ENCODE data around the gene ELL.
A peak's percentile ranks its signal among the peaks of the same experiment; 100 is the strongest.

The ELL gene

DNA sequence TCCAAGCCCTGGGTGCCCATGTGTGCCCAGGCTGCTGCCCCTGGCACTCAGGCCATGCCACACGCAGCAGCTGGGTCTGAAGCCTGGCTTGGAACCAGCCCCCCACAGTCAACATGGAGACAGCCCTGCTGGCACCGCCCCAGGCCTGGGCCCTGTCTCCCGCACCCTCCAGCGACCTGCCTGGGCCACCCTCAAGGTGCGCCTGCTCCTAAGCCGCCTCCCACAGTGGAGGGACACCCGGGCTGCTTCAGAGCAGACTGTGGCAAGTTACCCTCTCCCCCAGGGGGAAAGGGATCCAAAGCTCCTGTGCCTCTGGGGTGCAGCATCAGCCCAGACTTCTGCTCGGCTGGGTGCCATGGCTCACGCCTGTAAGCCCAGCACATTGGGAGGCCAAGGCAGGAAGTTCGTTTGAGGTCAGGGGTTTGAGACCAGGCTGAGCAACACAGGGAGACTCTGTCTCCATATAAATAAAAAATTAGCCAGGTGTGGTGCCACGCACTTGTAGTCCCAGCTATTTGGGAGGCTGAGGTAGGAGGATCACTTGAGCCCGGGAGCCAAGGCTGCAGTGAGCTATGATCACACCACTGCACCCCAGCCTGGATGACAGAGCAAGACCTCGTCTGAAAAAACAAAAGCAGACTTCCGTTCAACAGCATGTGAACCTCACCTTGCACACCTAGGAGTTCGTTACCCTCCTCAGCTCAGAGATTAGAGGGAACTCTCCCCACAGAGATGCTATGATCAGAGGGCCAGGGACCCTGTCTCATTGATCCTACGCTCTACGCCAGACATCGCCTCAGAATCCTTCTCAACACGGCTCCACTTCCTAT lies 15.6 kb downstream of the ELL start:
- no peak for DNase-seq

DNA sequence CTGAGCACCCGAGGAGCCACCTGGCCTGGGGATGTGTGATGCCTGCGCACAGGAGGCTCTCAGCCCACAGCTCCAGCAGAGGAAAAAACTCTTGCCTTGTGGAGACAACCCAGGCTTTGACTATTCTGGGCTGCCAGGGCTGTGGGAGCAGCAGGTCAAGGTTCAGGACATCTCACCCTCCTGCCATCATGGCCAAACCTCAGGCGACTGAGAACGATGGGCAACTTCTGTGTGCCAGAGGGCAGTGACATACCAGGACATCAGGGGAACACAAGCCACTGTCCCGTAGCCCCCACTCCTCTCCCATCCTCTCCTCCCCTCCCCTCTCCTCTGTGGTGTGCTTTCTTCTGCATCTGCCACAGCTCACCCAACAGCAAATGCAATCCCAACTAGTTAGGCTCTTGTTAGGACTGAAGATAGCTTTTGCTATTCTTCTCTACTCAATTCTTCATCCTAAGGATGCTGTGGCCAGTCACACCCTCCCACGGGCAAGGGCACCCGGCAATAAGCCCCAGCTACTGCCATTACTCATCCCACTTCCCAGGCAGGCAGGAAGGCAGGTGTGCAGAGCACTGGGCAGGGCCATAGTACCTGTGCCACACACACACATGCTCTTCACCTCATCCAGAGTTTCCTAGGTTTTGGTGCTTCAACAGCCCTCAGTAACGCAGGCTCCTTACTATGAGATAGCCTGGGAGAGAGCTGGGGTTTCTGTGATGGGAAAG lies 16.8 kb downstream of the ELL start:
- DNase-seq: no peak

DNA sequence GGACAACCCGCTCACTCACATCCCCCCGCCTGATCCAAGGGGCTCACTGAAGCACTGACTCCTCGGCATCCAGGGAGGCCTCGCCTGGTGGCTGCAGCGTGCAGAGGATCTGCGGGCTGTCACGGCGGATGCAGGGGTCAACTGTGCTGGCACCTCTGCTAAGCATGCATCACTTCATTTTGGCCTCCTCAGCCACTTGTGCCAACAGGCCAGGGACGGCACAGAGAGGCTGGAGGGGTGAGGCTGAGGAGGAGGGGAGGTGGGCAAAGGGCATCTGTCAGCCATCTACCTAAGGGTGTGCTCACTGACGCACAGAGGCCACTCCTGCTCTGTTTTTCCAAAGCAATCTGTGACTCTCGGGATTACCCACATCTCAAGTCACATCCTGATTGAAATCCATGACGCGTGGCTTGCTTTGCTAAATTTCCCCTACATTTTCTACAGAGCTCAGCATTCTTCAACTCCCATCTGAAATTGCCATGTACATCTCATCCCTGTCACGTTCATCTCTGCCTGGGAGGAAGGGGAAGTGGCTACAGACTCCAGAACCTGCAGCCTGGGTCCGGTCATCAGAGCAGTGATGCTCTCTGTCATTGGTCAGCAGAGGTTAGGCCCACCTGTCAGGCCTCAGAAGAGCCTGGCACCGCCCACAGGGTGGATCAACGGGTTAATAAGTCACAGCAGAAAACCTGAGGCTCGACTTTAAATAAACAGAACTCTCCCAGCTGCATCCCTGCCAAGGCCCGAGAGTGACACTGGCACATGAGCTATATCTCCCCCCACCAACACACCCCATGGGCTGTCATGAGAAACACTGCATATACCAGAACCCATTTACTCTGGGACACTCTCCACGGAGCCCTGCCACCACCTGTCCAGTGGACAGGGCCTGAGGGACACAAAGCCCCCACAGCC lies 17.6 kb downstream of the ELL start:
- peak in 1 of 58 donors; percentile 11 for DNase-seq

GRCh38 chr19:18503337-18503970 lies 18.4 kb downstream of the ELL start:
- DNase-seq: peak in 1 of 58 donors; percentile 29

- DNase-seq: peak in 19 of 58 donors; percentile 10 to 50 (median 34)
These were observed 19.1 kb downstream of the ELL start for GRCh38 chr19:18502638-18503294.

- no peak for DNase-seq
These were observed 19.6 kb downstream of the ELL start for GRCh38 chr19:18502246-18502637.

DNA sequence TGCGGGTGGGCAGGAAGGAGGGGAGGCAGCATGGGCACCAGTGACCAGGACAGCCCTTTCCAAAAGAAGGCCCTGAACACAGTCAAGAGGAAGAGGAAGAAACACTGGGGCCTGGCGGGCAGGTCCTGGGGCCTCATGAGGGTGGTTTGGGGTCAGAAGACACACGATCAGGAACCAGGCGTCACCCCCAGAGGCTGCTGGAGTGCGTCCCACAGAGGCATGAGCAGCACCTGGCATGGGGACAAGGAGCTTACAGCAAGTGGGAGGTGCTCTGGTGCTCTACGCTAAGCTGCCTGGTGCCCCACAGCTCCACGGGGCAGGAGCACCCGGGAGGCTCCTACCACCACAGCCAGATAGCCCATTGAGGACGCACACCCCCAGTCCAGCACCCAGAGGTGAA lies 20.0 kb downstream of the ELL start:
- peak in 1 of 58 donors; percentile 19 for DNase-seq

DNA sequence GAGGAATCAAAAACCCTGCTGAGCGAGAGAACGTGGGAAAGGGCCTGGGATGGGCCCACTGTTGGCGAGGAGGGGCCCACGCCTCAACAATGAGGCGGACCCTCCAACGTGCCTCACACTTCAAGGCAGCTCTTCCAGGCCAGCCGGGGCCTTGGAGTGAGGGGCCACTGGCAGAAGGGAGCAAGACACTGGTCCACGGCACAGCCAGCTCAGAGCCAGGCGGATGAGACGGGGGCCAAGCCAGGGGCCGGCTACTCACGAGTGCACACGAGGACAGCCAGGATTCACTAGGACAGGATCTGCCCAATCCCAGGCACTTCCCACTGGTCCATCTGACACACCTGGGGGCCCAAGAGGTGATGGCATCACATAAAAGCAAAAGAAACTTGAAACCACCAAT lies 20.5 kb downstream of the ELL start:
- no peak for DNase-seq

DNA sequence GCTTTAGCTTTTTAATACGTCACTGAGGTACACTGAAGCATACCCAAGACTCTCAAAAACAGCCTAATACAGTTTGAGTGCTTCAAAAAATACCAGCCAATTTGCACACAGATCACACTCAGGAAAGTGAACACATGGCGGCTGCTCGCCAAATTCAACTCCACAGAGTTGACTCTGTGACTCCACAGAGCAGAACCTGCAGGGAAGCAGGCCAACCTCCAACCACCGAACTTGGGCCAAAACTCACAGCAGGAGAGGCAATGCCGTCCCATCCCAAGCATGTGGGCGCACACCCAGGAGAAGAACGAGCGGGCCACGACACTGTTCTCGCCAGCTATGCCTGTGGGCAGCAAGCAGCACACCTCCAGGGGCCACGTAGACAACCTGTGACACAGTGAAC lies 21.1 kb downstream of the ELL start:
- no peak for DNase-seq

- no peak for DNase-seq
These were observed 21.5 kb downstream of the ELL start for GRCh38 chr19:18500376-18500775.

- DNase-seq: no peak
These were observed 22.7 kb downstream of the ELL start for GRCh38 chr19:18499055-18499775.

DNA sequence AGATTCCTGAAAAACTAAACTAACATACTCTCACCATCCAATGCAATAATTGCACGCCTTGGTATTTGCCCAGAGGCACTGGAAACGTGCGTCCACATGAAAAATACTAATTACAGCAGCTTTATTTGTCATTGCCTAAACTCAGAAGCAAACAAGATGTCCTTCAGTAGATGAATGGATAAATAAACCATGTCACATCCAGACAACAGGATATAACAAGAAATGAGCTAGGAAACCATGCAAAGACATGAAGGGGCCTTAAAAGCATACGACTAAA lies 25.0 kb downstream of the ELL start:
- DNase-seq: no peak

GRCh38 chr19:18496167-18496979 lies 25.5 kb downstream of the ELL start:
- no peak for DNase-seq

- no peak for DNase-seq
These were observed 26.5 kb downstream of the ELL start for GRCh38 chr19:18495204-18495911.

DNA sequence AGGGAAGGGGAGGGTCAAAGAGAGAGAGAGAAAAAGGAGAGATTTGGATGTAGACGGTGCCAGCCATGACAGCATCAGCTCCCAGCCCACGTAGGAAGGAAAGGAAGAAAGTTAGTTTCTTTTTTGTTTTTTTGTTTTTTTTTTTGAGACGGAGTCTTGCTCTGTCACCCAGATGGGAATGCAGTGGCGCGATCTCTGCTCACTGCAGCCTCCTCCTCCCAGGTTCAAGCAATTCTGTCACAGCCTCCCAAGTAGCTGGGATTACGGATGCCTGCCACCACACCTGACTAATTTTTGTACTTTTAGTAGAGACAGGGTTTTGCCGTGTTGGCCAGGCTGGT lies 27.6 kb downstream of the ELL start:
- no peak for DNase-seq

GRCh38 chr19:18493440-18494266 lies 28.2 kb downstream of the ELL start:
- no peak for DNase-seq

DNA sequence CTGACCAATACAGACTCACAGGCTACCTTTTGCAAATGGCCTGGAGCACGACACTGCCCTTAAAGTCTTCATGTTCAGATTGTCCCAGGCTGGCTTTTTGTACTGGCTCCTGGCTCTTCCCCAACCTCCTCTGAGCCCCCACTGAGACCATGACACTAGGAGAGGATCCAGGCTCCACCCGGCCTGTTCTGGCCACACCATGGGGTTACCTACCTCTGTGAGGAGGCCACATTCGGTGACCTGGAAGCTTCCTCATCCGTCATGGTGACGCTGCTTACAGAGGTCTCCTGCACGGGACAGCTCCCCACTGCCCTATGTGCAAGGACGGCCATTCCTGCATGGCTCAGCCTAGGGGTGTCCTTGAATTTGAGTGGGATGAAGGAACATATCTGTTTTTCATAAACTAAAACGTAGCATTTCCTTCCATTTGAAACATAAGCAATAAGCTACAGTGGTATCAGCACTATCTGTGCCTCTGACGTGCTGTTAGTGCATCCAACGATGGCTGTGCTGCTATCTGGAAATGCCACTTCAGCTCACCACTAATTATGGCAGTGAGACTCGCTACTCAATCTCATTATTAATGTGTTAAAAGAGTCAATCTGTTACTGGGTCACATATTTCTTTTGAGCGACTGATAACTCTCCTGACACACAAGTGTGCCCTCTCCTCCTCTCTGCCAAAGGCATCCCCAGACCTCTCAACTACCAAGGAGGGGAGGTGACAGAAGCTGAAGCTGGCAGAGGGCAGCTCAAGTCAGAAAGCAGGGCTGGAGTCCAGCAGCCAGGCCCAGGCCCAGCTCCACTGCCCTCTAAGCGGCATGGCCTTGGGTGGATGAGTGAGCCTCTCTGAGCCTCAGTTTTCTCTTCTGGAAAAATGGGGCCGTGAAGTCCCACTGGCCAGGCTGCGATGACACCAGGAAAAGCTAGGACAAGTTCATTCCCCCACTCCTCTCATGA lies 29.6 kb downstream of the ELL start:
- DNase-seq: no peak
